Right atrium auricular region (tissue), 2 donors: ENCODE measurements around the gene SH3BP5L. TPM values are rescaled to one million over a fixed set of nuclear protein-coding genes. Genes with fewer than 3 reads are reported as not detected.
"Not testable (repeated sequence)": the region's sequence is repeated elsewhere in the genome, so short reads cannot be mapped to it uniquely, and the experiment has no call there.

Experiments used
- DNase-seq: peaks from one replicate; pipeline ENCODE4 v3.0.0-alpha.2; 2019; ENCODE audit warnings: low spot score
- H3K27ac ChIP-seq, 2 donors: fragments of 200-600 bp; sonication (generic); 1 replicate in 1 of 2; 2 replicates in 1 of 2; pipeline ENCODE4 v1.5.1; 2016 to 2019
- H3K27me3 ChIP-seq, 2 donors: fragments of 200-600 bp; sonication (generic); one replicate each; pipeline versions ENCODE4 v1.5.1 to v1.6.0; 2017 to 2019
- H3K36me3 ChIP-seq: fragments of 200-600 bp; sonication (generic); one replicate; pipeline ENCODE4 v1.5.1; 2016
- H3K4me1 ChIP-seq, 2 donors: fragments of 200-600 bp; sonication (generic); one replicate each; pipeline versions ENCODE4 v1.5.1 to v1.6.0; 2017 to 2019
- H3K4me3 ChIP-seq, 2 donors: fragments of 200-600 bp; sonication (generic); 1 replicate in 1 of 2; 2 replicates in 1 of 2; pipeline ENCODE4 v1.5.1; 2017 to 2019; ENCODE audit warnings: mild to moderate bottlenecking in 1 of 2, moderate library complexity in 1 of 2
- H3K9me3 ChIP-seq, 2 donors: fragments of 200-600 bp; sonication (generic); one replicate each; pipeline ENCODE4 v1.5.1; 2019
- total RNA-seq, 2 donors: library from RNA; depleted of rRNA; stranded (reverse); fragments of >200 nt; gene quantifications; one replicate each; pipeline ENCODE4 v1.1.0, GENCODE V29; 2016
- TF ChIP-seq, protein P1 (sequence below), 2 donors: fragments of 200-600 bp; sonication (generic); IDR thresholded peaks; one replicate each; pipeline ENCODE4 v1.5.1; 2019; ENCODE audit warnings: antibody characterized with exemption in 2 of 2

SH3BP5L gene
- total RNA-seq, 2 donors from 2014 or later: 13.6 to 18.5 TPM

DNA sequence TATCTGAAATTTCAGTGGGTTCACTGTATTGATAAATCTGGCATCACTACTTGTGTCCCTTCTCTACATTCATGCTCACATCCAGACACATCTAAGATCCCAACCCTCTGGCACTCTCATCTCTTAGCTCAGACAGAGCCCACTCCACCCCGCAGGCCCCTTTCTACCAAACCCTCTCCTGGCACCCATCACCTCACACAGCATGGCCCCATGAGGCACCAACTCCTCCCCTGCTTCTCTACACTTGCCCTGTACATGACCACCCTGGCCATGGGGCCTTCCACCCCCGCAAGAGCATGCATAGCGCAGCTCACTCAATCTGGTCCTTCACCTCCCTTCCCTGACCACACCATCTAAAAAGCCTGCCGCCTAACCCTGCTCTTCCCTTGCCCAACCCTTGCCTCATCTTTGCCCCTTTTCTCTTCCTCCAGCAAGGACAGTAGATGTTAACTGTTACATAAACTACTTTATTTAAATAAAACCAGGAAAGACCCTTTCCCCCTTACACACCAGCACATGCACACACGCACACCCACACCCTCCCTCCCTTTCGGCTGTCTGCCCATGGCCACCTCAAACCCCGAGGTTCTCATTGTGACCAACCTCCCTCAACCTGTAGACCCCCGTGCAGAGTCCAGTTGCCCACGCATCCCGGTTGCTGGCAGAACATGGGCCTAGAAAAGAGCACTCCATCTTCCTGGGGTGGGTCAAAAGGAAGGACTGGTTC lies 15.6 kb downstream of the SH3BP5L start:
- H3K27me3 ChIP-seq: no peaks in the 10 kb centered on the region
- peaks cover 43% of the 10 kb centered on the region for H3K36me3 ChIP-seq
- DNase-seq: peak; percentile 53
- no peak overlapping the region for H3K27ac ChIP-seq
- TF ChIP-seq, protein P1, sequence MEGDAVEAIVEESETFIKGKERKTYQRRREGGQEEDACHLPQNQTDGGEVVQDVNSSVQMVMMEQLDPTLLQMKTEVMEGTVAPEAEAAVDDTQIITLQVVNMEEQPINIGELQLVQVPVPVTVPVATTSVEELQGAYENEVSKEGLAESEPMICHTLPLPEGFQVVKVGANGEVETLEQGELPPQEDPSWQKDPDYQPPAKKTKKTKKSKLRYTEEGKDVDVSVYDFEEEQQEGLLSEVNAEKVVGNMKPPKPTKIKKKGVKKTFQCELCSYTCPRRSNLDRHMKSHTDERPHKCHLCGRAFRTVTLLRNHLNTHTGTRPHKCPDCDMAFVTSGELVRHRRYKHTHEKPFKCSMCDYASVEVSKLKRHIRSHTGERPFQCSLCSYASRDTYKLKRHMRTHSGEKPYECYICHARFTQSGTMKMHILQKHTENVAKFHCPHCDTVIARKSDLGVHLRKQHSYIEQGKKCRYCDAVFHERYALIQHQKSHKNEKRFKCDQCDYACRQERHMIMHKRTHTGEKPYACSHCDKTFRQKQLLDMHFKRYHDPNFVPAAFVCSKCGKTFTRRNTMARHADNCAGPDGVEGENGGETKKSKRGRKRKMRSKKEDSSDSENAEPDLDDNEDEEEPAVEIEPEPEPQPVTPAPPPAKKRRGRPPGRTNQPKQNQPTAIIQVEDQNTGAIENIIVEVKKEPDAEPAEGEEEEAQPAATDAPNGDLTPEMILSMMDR (IDR thresholded peaks at IDR 0.05): no peak
- H3K4me1 ChIP-seq: peaks cover 0 to 17% of the 10 kb centered on the region in 2 donors
- no peak overlapping the region for H3K4me3 ChIP-seq
- no peaks in the 10 kb centered on the region for H3K9me3 ChIP-seq

DNA sequence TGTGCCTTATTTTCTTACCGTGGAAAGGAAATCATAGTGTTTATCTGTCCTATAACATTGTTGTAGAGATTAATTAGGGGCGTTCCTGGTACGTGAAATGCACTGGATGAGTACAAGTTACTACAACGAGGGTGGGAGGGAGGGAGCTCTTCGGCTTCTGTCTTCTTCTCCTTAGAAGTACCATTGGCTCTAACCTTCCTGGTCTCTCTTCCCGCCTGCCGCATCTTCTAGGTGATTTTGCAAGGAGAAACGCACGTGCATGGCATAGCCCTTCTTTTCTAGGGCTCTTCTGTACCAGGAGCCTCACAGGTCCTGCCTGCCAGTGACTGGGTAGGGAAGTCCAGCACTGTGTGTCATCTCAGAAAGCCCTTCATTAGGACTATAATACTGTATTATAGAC lies 16.8 kb downstream of the SH3BP5L start:
- Histone ChIP-seq H3K9me3 (no peaks in the 10 kb centered on the region), H3K4me1 (peaks cover 0 to 17% of the 10 kb centered on the region in 2 donors), H3K4me3 (no peak overlapping the region), H3K36me3 (peaks cover 30% of the 10 kb centered on the region), H3K27me3 (no peaks in the 10 kb centered on the region), H3K27ac (no peak overlapping the region)
- TF ChIP-seq, protein P1 (IDR thresholded peaks at IDR 0.05): no peak
- peak; percentile 23 for DNase-seq

DNA sequence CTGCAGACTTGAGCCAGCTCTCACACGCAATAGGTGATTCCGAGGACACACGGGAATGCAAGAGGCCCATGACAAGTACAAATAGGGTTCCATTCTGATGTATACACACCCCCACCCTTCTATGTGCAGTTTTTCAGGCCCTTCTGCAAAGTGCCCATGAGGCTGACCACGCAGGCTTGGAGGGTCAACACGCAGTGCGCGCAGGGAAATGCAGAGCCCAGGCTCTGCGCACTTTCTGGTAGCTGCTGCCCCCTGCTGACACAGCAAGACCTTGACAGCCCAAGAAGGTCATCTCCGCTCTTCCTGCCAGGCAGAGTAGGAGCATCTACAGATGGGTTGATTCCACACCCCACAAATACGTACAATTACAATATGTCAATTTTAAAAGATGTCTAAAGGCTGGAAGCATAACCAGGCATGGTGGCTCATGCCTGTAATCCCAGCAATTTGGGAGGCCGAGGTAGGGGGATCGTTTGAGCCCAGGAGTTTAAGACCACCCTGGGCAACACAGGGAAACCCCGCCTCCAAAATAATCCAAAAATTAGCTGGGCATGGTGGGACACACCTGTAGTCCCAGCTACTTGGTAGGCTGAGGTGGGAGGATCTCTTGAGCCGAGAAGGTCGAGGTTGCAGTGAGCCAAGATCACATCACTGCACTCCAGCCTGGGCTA lies 18.5 kb downstream of the SH3BP5L start:
- H3K9me3 ChIP-seq: no peaks in the 10 kb centered on the region
- no peak overlapping the region for H3K27ac ChIP-seq
- no peak for DNase-seq
- H3K4me1 ChIP-seq: peaks cover 0 to 17% of the 10 kb centered on the region in 2 donors
- H3K4me3 ChIP-seq: no peak overlapping the region
- TF ChIP-seq, protein P1 (IDR thresholded peaks at IDR 0.05): peak; percentile 36 to 79
- H3K27me3 ChIP-seq: no peaks in the 10 kb centered on the region
- peaks cover 13% of the 10 kb centered on the region for H3K36me3 ChIP-seq

DNA sequence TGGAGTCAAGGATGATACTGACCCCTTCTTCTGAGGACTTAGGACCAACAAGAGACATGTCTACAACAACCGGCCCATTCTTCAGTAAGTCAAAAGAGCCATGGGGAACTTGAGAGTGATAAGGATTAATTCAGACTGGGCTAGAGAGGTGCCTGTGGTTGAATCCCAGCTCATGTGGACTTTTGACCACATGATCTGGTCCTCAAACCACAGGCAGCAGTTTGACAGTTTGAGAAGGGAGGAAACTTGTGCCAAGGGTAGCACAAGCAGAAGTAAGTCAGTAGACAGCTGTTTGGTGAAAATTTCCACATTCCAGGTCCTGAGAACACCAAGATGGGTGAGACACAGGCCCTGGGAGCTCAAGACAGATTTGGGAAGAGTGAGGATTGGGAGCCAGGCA lies 19.8 kb downstream of the SH3BP5L start:
- H3K4me3 ChIP-seq: no peak overlapping the region
- H3K36me3 ChIP-seq: no peaks in the 10 kb centered on the region
- DNase-seq: no peak
- H3K27me3 ChIP-seq: no peaks in the 10 kb centered on the region
- H3K9me3 ChIP-seq: no peaks in the 10 kb centered on the region
- H3K4me1 ChIP-seq: peaks cover 0 to 10% of the 10 kb centered on the region in 2 donors
- TF ChIP-seq, protein P1 (IDR thresholded peaks at IDR 0.05): no peak
- no peak overlapping the region for H3K27ac ChIP-seq

DNA sequence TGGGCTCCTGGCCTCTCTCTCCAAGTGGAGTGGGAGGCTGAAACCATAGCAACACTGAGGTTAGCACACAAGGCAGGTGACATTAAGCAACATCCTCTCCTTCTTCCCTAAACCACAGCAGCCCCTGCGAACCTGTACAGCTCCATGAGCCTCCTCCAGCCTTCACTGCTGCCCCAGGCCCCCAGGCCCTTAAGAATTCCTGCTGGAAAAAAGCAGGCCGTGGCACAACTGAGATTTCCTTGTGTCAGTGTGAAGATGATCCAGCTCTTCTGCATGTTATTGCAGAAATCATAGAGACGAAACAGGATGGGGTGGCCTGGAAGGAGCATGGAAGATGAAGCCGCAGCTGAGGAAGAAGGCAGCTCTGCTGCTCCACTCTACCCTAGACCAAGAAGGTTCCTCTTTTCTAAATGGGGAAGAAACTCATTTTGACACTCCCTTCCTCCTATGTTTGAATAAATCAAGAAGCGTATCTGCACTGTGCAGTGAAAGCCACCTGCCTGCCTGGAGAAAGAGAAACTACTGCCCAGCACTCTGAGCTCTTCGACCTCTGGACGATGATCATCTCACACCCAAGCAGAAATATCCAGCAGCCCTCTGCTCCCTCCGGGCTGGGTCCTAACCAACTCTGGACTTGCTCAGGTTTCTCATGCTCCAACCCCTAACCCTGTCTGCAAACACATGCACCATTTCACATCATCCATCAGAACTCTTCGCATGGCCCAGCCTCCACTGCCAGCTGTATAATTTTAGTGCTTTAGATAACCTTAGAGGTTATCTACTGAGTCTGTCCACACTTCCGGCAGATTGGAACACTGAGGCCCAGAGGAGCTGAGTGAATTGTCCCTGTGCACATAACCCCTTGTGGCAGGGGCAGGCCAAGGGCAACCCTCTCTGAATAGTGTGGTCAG lies 20.7 kb downstream of the SH3BP5L start:
- Histone ChIP-seq H3K9me3 (no peaks in the 10 kb centered on the region), H3K4me1 (peaks cover 0 to 1% of the 10 kb centered on the region in 2 donors), H3K4me3 (no peak overlapping the region), H3K27me3 (no peaks in the 10 kb centered on the region), H3K27ac (no peak overlapping the region), H3K36me3 (no peaks in the 10 kb centered on the region)
- DNase-seq: no peak
- TF ChIP-seq, protein P1 (IDR thresholded peaks at IDR 0.05): no peak

DNA sequence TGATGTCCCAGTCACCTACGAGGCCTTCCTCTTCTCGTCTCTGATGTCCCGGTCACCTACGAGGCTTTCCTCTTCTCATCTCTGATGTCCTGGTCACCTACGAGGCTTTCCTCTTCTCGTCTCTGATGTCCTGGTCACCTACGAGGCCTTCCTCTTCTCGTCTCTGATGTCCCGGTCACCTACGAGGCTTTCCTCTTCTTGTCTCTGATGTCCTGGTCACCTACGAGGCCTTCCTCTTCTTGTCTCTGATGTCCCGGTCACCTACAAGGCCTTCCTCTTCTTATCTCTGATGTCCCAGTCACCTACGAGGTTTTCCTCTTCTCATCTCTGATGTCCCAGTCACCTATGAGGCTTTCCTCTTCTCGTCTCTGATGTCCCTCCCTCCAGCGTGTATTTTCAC lies 22.2 kb downstream of the SH3BP5L start:
- not testable (repeated sequence) for H3K4me1 ChIP-seq, DNase-seq, H3K36me3 ChIP-seq, H3K4me3 ChIP-seq, H3K27ac ChIP-seq, H3K9me3 ChIP-seq, H3K27me3 ChIP-seq
